Astrocyte of the spinal cord (primary cell): Measurements from ENCODE around the gene GPR137.

Source experiments
- DNase-seq: peaks from one replicate; pipeline ENCODE4 v3.0.0; 2011; ENCODE audit warnings: low read depth, low spot score
- H3K4me3 ChIP-seq: 2 replicates; pipeline ENCODE4 v1.5.1; 2011; ENCODE audit warnings: low read depth, mild to moderate bottlenecking, low read length, moderate library complexity
- CTCF ChIP-seq: IDR thresholded peaks from 2 replicates; pipeline ENCODE4 v1.5.1; 2012; ENCODE audit warnings: low read depth, mild to moderate bottlenecking, low read length, inconsistent platforms
- in situ Hi-C: cut with HindIII; loops from 2 replicates; pipeline ENCODE4 v1.10.0; 2017; ENCODE audit warnings: low sequenced_read_pairs

GPR137 gene

GRCh38 chr11:64317961-64318765 lies 32.5 kb downstream of the GPR137 start, which contains the start of gene PRDX5:
Gene PRDX5, plus strand, starts transcription at chr11:64318121. Its CDS starts 95 bp downstream, at chr11:64318216.
- TF ChIP-seq CTCF: peak; percentile 24
- peak; percentile 95 for DNase-seq
- peak within 1 kb of the TSS; percentile 97 for H3K4me3 ChIP-seq
- in situ Hi-C loops: no loop called here

GRCh38 chr11:64318766-64319761 lies 33.4 kb downstream of the GPR137 start:
- no peak for DNase-seq
- no peak for TF ChIP-seq CTCF
- peak overlapping the region; percentile 97 for H3K4me3 ChIP-seq
- in situ Hi-C loops: no loop called here

GRCh38 chr11:64320556-64320955 lies 34.9 kb downstream of the GPR137 start:
- no peak overlapping the region for H3K4me3 ChIP-seq
- DNase-seq: no peak
- in situ Hi-C loops: no loop called here
- no peak for TF ChIP-seq CTCF

GRCh38 chr11:64321026-64321425 lies 35.4 kb downstream of the GPR137 start:
- DNase-seq: no peak
- in situ Hi-C loops: no loop called here
- no peak for TF ChIP-seq CTCF
- H3K4me3 ChIP-seq: no peak overlapping the region

- no peak overlapping the region for H3K4me3 ChIP-seq
- no peak for TF ChIP-seq CTCF
- in situ Hi-C loops: no loop called here
- peak; percentile 53 for DNase-seq
These were observed 35.9 kb downstream of the GPR137 start for GRCh38 chr11:64321533-64321932.

GRCh38 chr11:64322925-64323260 lies 37.2 kb downstream of the GPR137 start:
- DNase-seq: no peak
- no peak for TF ChIP-seq CTCF
- in situ Hi-C loops: no loop called here
- no peak overlapping the region for H3K4me3 ChIP-seq
